DOHH2 (cell line): ENCODE data around the gene SLCO3A1.

Source experiments
- H3F3A ChIP-seq: fragments of 200-600 bp; sonication (generic), shearing (Covaris generic); 2 replicates; pipeline ENCODE4 v1.6.0; 2016; ENCODE audit warnings: antibody characterized with exemption, mild to moderate bottlenecking; ENCODE audit not compliant: control insufficient read depth, insufficient read depth
- H3K27ac ChIP-seq: fragments of 200-600 bp; sonication (generic); 2 replicates; pipeline ENCODE4 v1.5.1; 2014; ENCODE audit warnings: low read depth, mild to moderate bottlenecking, low read length, moderate library complexity
- H3K27me3 ChIP-seq: fragments of 200-600 bp; sonication (generic); 2 replicates; pipeline ENCODE4 v1.6.1; 2014; ENCODE audit warnings: mild to moderate bottlenecking, low read length, mixed read lengths; ENCODE audit not compliant: control insufficient read depth
- H3K36me3 ChIP-seq: fragments of 200-600 bp; sonication (generic); 2 replicates; pipeline ENCODE4 v1.6.1; 2014; ENCODE audit warnings: mild to moderate bottlenecking, low read length, moderate library complexity, mixed read lengths; ENCODE audit not compliant: control insufficient read depth
- H3K4me1 ChIP-seq: fragments of 200-600 bp; sonication (generic); 2 replicates; pipeline ENCODE4 v1.6.1; 2014; ENCODE audit warnings: mild to moderate bottlenecking, low read length, mixed read lengths; ENCODE audit not compliant: control insufficient read depth
- H3K4me2 ChIP-seq: fragments of 200-600 bp; sonication (generic); 2 replicates; pipeline ENCODE4 v1.6.0; 2014; ENCODE audit warnings: mild to moderate bottlenecking, low read length, moderate library complexity
- H3K4me3 ChIP-seq: fragments of 200-600 bp; sonication (generic); 2 replicates; pipeline ENCODE4 v1.5.1; 2014; ENCODE audit warnings: mild to moderate bottlenecking, low read length, mixed read lengths
- H3K79me2 ChIP-seq: fragments of 200-600 bp; sonication (generic); 2 replicates; pipeline ENCODE4 v1.6.1; 2014; ENCODE audit warnings: mild to moderate bottlenecking, low read length, mixed read lengths; ENCODE audit not compliant: control insufficient read depth
- H3K9me2 ChIP-seq: fragments of 200-600 bp; sonication (generic); replicated peaks from 2 replicates; pipeline ENCODE4 v1.6.1; 2014; ENCODE audit warnings: mild to moderate bottlenecking, low read length, mixed read lengths; ENCODE audit not compliant: control insufficient read depth
- H3K9me3 ChIP-seq: fragments of 200-600 bp; sonication (generic); 2 replicates; pipeline ENCODE4 v1.6.1; 2014; ENCODE audit warnings: antibody characterized with exemption, low read length, mixed read lengths; ENCODE audit not compliant: control insufficient read depth, insufficient read depth
- H4K20me1 ChIP-seq: fragments of 200-600 bp; sonication (generic); 2 replicates; pipeline ENCODE4 v1.6.0; 2014; ENCODE audit warnings: low read depth, mild to moderate bottlenecking, antibody characterized with exemption, low read length, moderate library complexity; ENCODE audit not compliant: control insufficient read depth, insufficient read depth
- CTCF ChIP-seq: fragments of 200-600 bp; sonication (generic); IDR thresholded peaks from one replicate; pipeline ENCODE4 v1.5.1; 2014; ENCODE audit warnings: antibody characterized with exemption, mild to moderate bottlenecking, low read depth, low read length; ENCODE audit not compliant: poor library complexity, severe bottlenecking
- EZH2phosphoT487 ChIP-seq: fragments of 200-600 bp; sonication (generic); IDR thresholded peaks from 2 replicates; pipeline ENCODE4 v1.6.1; 2017; ENCODE audit warnings: borderline replicate concordance, mild to moderate bottlenecking, antibody characterized with exemption, low read length, moderate library complexity, mixed read lengths

The SLCO3A1 gene

GRCh38 chr15:91821458-91821857 lies 32.0 kb upstream of the SLCO3A1 start:
- Histone ChIP-seq H3K4me1 (no peaks in the 10 kb centered on the region), H3K9me2 (no peaks in the 10 kb centered on the region), H3K79me2 (no peaks in the 10 kb centered on the region), H3K36me3 (no peaks in the 10 kb centered on the region), H3K4me2 (no peak overlapping the region), H3K27me3 (0 out of 2 replicates have a peak, but pooled peaks cover 3% of the 10 kb centered on the region), H3F3A (no peaks in the 10 kb centered on the region), H3K9me3 (no peaks in the 10 kb centered on the region), H3K4me3 (no peak overlapping the region), H4K20me1 (no peaks in the 10 kb centered on the region), H3K27ac (no peak overlapping the region)
- no peak for TF ChIP-seq EZH2phosphoT487
- TF ChIP-seq CTCF = no peak

- no peak overlapping the region for H3K4me3 ChIP-seq
- H3K4me2 ChIP-seq = no peak overlapping the region
- no peaks in the 10 kb centered on the region for H3K79me2 ChIP-seq
- TF ChIP-seq CTCF (no peak), EZH2phosphoT487 (no peak)
- no peaks in the 10 kb centered on the region for H3F3A ChIP-seq
- H3K4me1 ChIP-seq = no peaks in the 10 kb centered on the region
- no peaks in the 10 kb centered on the region for H3K9me3 ChIP-seq
- 0 out of 2 replicates have a peak, but pooled peaks cover 3% of the 10 kb centered on the region for H3K27me3 ChIP-seq
- H3K27ac ChIP-seq = no peak overlapping the region
- no peaks in the 10 kb centered on the region for H4K20me1 ChIP-seq
- no peaks in the 10 kb centered on the region for H3K36me3 ChIP-seq
- H3K9me2 ChIP-seq = no peaks in the 10 kb centered on the region
These were observed 29.3 kb upstream of the SLCO3A1 start for GRCh38 chr15:91824256-91824655.

GRCh38 chr15:91826443-91826842 lies 27.1 kb upstream of the SLCO3A1 start:
- no peak for TF ChIP-seq CTCF
- no peak for TF ChIP-seq EZH2phosphoT487
- Histone ChIP-seq H3K9me2 (no peaks in the 10 kb centered on the region), H4K20me1 (no peaks in the 10 kb centered on the region), H3K27me3 (peaks cover 3% of the 10 kb centered on the region; the same call in 1 of the 2 replicates), H3K4me1 (no peaks in the 10 kb centered on the region), H3K4me2 (no peak overlapping the region), H3K9me3 (no peaks in the 10 kb centered on the region), H3K4me3 (no peak overlapping the region), H3K79me2 (no peaks in the 10 kb centered on the region), H3K27ac (no peak overlapping the region), H3F3A (no peaks in the 10 kb centered on the region), H3K36me3 (no peaks in the 10 kb centered on the region)
